HCT116 (cell line): ENCODE measurements around the gene PTPRC. TPM values are rescaled to one million over a fixed set of nuclear protein-coding genes. Genes with fewer than 3 reads are reported as not detected.

ENCODE experiments used
- ATAC-seq: fragments of 200-7000 bp; cut with Tn5 transposase; 2 replicates; pipeline ENCODE4 v1.9.1; 2020; ENCODE audit warnings: mild to moderate bottlenecking, moderate library complexity
- BruUV-seq: library from RNA; stranded (reverse); fragments of 400-500 nt; replicated peaks from 2 replicates; lab custom pipeline; 2021; lab: Mats Ljungman, UMichigan
- CTCF ChIA-PET: fragments of 300-600 bp; sonication (Branson Sonifier 250); formaldehyde crosslinking; loops from one replicate; lab custom pipeline; 2021; ENCODE audit warnings: antibody characterized with exemption; lab: Charles Lee
- POLR2A ChIA-PET: fragments of 300-600, 350-600 bp; sonication (Branson Sonifier 250); formaldehyde crosslinking; loops from one replicate; lab custom pipeline; 2021; ENCODE audit warnings: antibody characterized with exemption; lab: Charles Lee
- RAD21 ChIA-PET, 2 experiments: fragments of 300-600 bp; sonication (Branson Sonifier 250); formaldehyde crosslinking; loops; one replicate each; lab custom pipeline; 2023; ENCODE audit warnings: low total read pairs in 2 of 2; ENCODE audit not compliant: uncharacterized antibody in 2 of 2, unreplicated experiment in 2 of 2, low non-redundant PET in 1 of 2; lab: Charles Lee
- DNase-seq: peaks from one replicate; pipeline ENCODE4 v3.0.0-alpha.2; 2010; ENCODE audit warnings: low read depth, low spot score
- H2AFZ ChIP-seq: fragments of 200-600 bp; shearing (Covaris generic), sonication (generic); 2 replicates; pipeline ENCODE4 v1.6.1; 2017; ENCODE audit warnings: low read depth, mixed run types, mixed read lengths, antibody characterized with exemption, low read length; ENCODE audit not compliant: poor library complexity, severe bottlenecking
- H3K27ac ChIP-seq: 2 replicates; pipeline ENCODE4 v1.5.1; 2012; ENCODE audit warnings: low read depth, low read length
- H3K27me3 ChIP-seq: fragments of 200-600 bp; sonication (generic); 2 replicates; pipeline ENCODE4 v1.6.1; 2016; ENCODE audit warnings: mixed run types, low read length, mixed read lengths; ENCODE audit not compliant: insufficient read depth
- H3K36me3 ChIP-seq, 2 experiments: fragments of 200-500 bp in 1 of 2; fragments of 200-600 bp in 1 of 2; sonication (Bioruptor generic) in 1 of 2; sonication (generic) in 1 of 2; 2 replicates each; pipeline versions ENCODE4 v1.5.1 to v1.6.1; 2014 to 2016; ENCODE audit warnings: low read length in 2 of 2, inconsistent platforms in 1 of 2, mixed read lengths in 1 of 2, mixed run types in 1 of 2; ENCODE audit not compliant: insufficient read depth in 2 of 2, control insufficient read depth in 1 of 2
- H3K4me1 ChIP-seq, 2 experiments: fragments of 200-600 bp in 1 of 2; sonication (generic) in 1 of 2; 2 replicates each; pipeline versions ENCODE4 v1.5.1 to v1.6.1; 2012 to 2017; ENCODE audit warnings: low read length in 2 of 2, inconsistent platforms in 1 of 2, mild to moderate bottlenecking in 1 of 2, mixed read lengths in 1 of 2, mixed run types in 1 of 2, moderate library complexity in 1 of 2; ENCODE audit not compliant: insufficient read depth in 2 of 2, control insufficient read depth in 1 of 2
- H3K4me2 ChIP-seq: fragments of 200-600 bp; sonication (generic); 2 replicates; pipeline ENCODE4 v1.6.1; 2017; ENCODE audit warnings: mixed run types, low read length, mixed read lengths
- H3K4me3 ChIP-seq, 2 experiments: fragments of 200-600 bp in 1 of 2; sonication (generic) in 1 of 2; replicated peaks in 1 of 2; 2 replicates each; pipeline ENCODE4 v1.5.1; 2011 to 2016; ENCODE audit warnings: low read length in 2 of 2, control low read depth in 1 of 2, low read depth in 1 of 2, mild to moderate bottlenecking in 1 of 2, mixed read lengths in 1 of 2, mixed run types in 1 of 2
- H3K79me2 ChIP-seq: fragments of 200-600 bp; sonication (generic); 2 replicates; pipeline ENCODE4 v1.6.1; 2017; ENCODE audit warnings: mild to moderate bottlenecking, mixed run types, low read length, moderate library complexity, mixed read lengths; ENCODE audit not compliant: insufficient read depth
- H3K9ac ChIP-seq: fragments of 200-600 bp; sonication (generic); 2 replicates; pipeline ENCODE4 v1.6.1; 2016; ENCODE audit warnings: low read length, mixed read lengths
- H3K9me2 ChIP-seq: fragments of 200-600 bp; sonication (generic), shearing (Covaris generic); 2 replicates; pipeline ENCODE4 v1.6.1; 2017; ENCODE audit warnings: mixed run types, mild to moderate bottlenecking, moderate library complexity; ENCODE audit not compliant: insufficient read depth
- H3K9me3 ChIP-seq, 2 experiments: fragments of 200-500 bp in 1 of 2; fragments of 200-600 bp in 1 of 2; sonication (Bioruptor generic) in 1 of 2; sonication (generic) in 1 of 2; 2 replicates each; pipeline ENCODE4 v1.6.1; 2014 to 2017; ENCODE audit warnings: low read length in 2 of 2, mixed read lengths in 2 of 2, inconsistent platforms in 1 of 2, low read depth in 1 of 2, mild to moderate bottlenecking in 1 of 2, mixed run types in 1 of 2, moderate library complexity in 1 of 2; ENCODE audit not compliant: control insufficient read depth in 1 of 2, insufficient read depth in 1 of 2
- H4K20me1 ChIP-seq: fragments of 200-600 bp; sonication (generic), shearing (Covaris generic); 2 replicates; pipeline ENCODE4 v1.6.1; 2017; ENCODE audit warnings: mixed run types, mild to moderate bottlenecking, moderate library complexity; ENCODE audit not compliant: insufficient read depth
- CEBPB ChIP-seq: IDR thresholded peaks from 2 replicates; pipeline ENCODE4 v1.6.1; 2012; ENCODE audit warnings: low read depth
- EZH2phosphoT487 ChIP-seq: fragments of 200-600 bp; IDR thresholded peaks from 2 replicates; pipeline ENCODE4 v1.6.1; 2018; ENCODE audit warnings: antibody characterized with exemption, borderline replicate concordance
- JUND ChIP-seq: IDR thresholded peaks from 2 replicates; pipeline ENCODE4 v1.6.1; 2012
- POLR2AphosphoS5 ChIP-seq: IDR thresholded peaks from 2 replicates; pipeline ENCODE4 v1.6.1; 2011; ENCODE audit warnings: mild to moderate bottlenecking, low read depth, low read length, moderate library complexity
- RAD21 ChIP-seq: IDR thresholded peaks from 2 replicates; pipeline ENCODE4 v1.6.1; 2012; ENCODE audit warnings: low read depth, mild to moderate bottlenecking
- REST ChIP-seq: IDR thresholded peaks from 2 replicates; pipeline ENCODE4 v1.6.1; 2012; ENCODE audit warnings: low read depth
- ZNF274 ChIP-seq: fragments of 200-500 bp; sonication (Bioruptor generic); IDR thresholded peaks from 2 replicates; pipeline ENCODE4 v1.6.1; 2014; ENCODE audit warnings: mild to moderate bottlenecking, low read depth, low read length, inconsistent platforms
- intact Hi-C: fragments of 100-400 bp; cut with micrococcal nuclease; formaldehyde crosslinking; loops from 2 replicates; pipeline ENCODE4 v1.10.0; 2022
- total RNA-seq: library from RNA; stranded (reverse); gene quantifications from one replicate; pipeline ENCODE4 v1.2.1, GENCODE V29; 2021; ENCODE audit not compliant: unreplicated experiment

Gene PTPRC
- total RNA-seq, 1 experiment from 2014 or later: 1.2 TPM

GRCh38 chr1:198655459-198656121 is 16.8 kb downstream of the PTPRC start:
- Histone ChIP-seq H3K9me3 (no peaks in the 10 kb centered on the region), H3K27ac (no peak overlapping the region), H3K9me2 (no peaks in the 10 kb centered on the region), H2AFZ (no peak overlapping the region), H3K27me3 (no peaks in the 10 kb centered on the region), H3K36me3 (no peaks in the 10 kb centered on the region), H3K9ac (no peak overlapping the region), H3K4me2 (no peak overlapping the region), H4K20me1 (no peaks in the 10 kb centered on the region), H3K4me1 (no peaks in the 10 kb centered on the region), H3K4me3 (no peak overlapping the region), H3K79me2 (no peaks in the 10 kb centered on the region)
- ATAC-seq (no peak), DNase-seq (no peak)
- BruUV-seq: no TSS peak
- TF ChIP-seq JUND (no peak), CEBPB (no peak), ZNF274 (no peak), EZH2phosphoT487 (no peak), REST (no peak), POLR2AphosphoS5 (no peak), RAD21 (no peak)
- POLR2A ChIA-PET: no interaction called here
- intact Hi-C loops: no loop called here
- CTCF ChIA-PET: no interaction called here
- RAD21 ChIA-PET: no interaction called here
